SJSA1 (cell line): ENCODE measurements around the gene SEPTIN5. TPM values are rescaled to one million over a fixed set of nuclear protein-coding genes. Genes with fewer than 3 reads are reported as not detected.
"Not testable (repeated sequence)": the region's sequence is repeated elsewhere in the genome, so short reads cannot be mapped to it uniquely, and the experiment has no call there.

ENCODE experiments used
- DNase-seq, 2 experiments: peaks; one replicate each; pipeline ENCODE4 v3.0.0-alpha.2; 2015 to 2020; ENCODE audit warnings: low spot score in 2 of 2, low read depth in 1 of 2
- H3K27ac ChIP-seq: fragments of 250-450 bp; sonication (Bioruptor Pico); 2 replicates; pipeline ENCODE4 v1.5.1; 2020; ENCODE audit warnings: mild to moderate bottlenecking, moderate library complexity
- H3K27me3 ChIP-seq: fragments of 250-450 bp; sonication (Bioruptor Pico); replicated peaks from 2 replicates; pipeline ENCODE4 v1.5.1; 2020; ENCODE audit warnings: mild to moderate bottlenecking, moderate library complexity
- H3K36me3 ChIP-seq: fragments of 250-450 bp; sonication (Bioruptor Pico); 2 replicates; pipeline ENCODE4 v1.5.1; 2020; ENCODE audit warnings: mild to moderate bottlenecking
- H3K4me1 ChIP-seq: fragments of 250-450 bp; sonication (Bioruptor Pico); replicated peaks from 2 replicates; pipeline ENCODE4 v1.6.1; 2021; ENCODE audit warnings: mild to moderate bottlenecking
- H3K4me3 ChIP-seq: fragments of 250-450 bp; sonication (Bioruptor Pico); 2 replicates; pipeline ENCODE4 v1.5.1; 2020; ENCODE audit warnings: mild to moderate bottlenecking
- H3K9me3 ChIP-seq: fragments of 250-450 bp; sonication (Bioruptor Pico); replicated peaks from 2 replicates; pipeline ENCODE4 v1.5.1; 2020; ENCODE audit warnings: mild to moderate bottlenecking
- total RNA-seq: library from RNA; depleted of rRNA; stranded (reverse); fragments of >200 nt; shearing (Covaris generic); gene quantifications from 2 replicates; pipeline ENCODE4 v1.2.3, GENCODE V29; 2014

SEPTIN5 gene
- total RNA-seq, 1 experiment from 2014 or later, result 13.3 TPM

GRCh38 chr22:19688301-19689290 is 25.7 kb upstream of the SEPTIN5 start:
- H3K4me1 ChIP-seq, result peaks cover 22% of the 10 kb centered on the region
- H3K27me3 ChIP-seq, result peaks cover 2% of the 10 kb centered on the region; the same call in 1 of the 2 replicates
- H3K9me3 ChIP-seq, result no peaks in the 10 kb centered on the region
- DNase-seq, result no peak
- no peak overlapping the region for H3K4me3 ChIP-seq
- no peak overlapping the region for H3K27ac ChIP-seq
- H3K36me3 ChIP-seq, result no peaks in the 10 kb centered on the region

- no peaks in the 10 kb centered on the region for H3K27me3 ChIP-seq
- H3K4me3 ChIP-seq, result no peak overlapping the region
- no peaks in the 10 kb centered on the region for H3K9me3 ChIP-seq
- H3K27ac ChIP-seq, result no peak overlapping the region
- no peaks in the 10 kb centered on the region for H3K36me3 ChIP-seq
- DNase-seq, result peak in 1 of 2 experiments; percentile 33
- peaks cover 22% of the 10 kb centered on the region for H3K4me1 ChIP-seq
Measured at GRCh38 chr22:19689408-19689807, 24.9 kb upstream of the SEPTIN5 start.

- Histone ChIP-seq H3K36me3 (no peaks in the 10 kb centered on the region), H3K4me3 (peak overlapping the region; percentile 2; the same call in 1 of the 2 replicates), H3K9me3 (no peaks in the 10 kb centered on the region), H3K4me1 (peaks cover 22% of the 10 kb centered on the region), H3K27ac (peak overlapping the region; percentile 82), H3K27me3 (no peaks in the 10 kb centered on the region)
- DNase-seq, result no peak
Measured at GRCh38 chr22:19691007-19691720, 23.1 kb upstream of the SEPTIN5 start.

- peak overlapping the region; percentile 82 for H3K27ac ChIP-seq
- H3K36me3 ChIP-seq, result no peaks in the 10 kb centered on the region
- H3K4me3 ChIP-seq, result peak overlapping the region; percentile 2; the same call in 1 of the 2 replicates
- H3K27me3 ChIP-seq, result no peaks in the 10 kb centered on the region
- peaks cover 22% of the 10 kb centered on the region for H3K4me1 ChIP-seq
- peak; percentile 82 to 83 for DNase-seq
- no peaks in the 10 kb centered on the region for H3K9me3 ChIP-seq
Measured at GRCh38 chr22:19691721-19692341, 22.5 kb upstream of the SEPTIN5 start.

- H3K4me1 ChIP-seq, result peaks cover 22% of the 10 kb centered on the region
- H3K9me3 ChIP-seq, result no peaks in the 10 kb centered on the region
- H3K36me3 ChIP-seq, result no peaks in the 10 kb centered on the region
- H3K4me3 ChIP-seq, result no peak overlapping the region
- no peaks in the 10 kb centered on the region for H3K27me3 ChIP-seq
- no peak overlapping the region for H3K27ac ChIP-seq
- DNase-seq, result no peak
Measured at GRCh38 chr22:19693581-19693980, 20.7 kb upstream of the SEPTIN5 start.

GRCh38 chr22:19693981-19694670 is 20.2 kb upstream of the SEPTIN5 start:
- no peak overlapping the region for H3K4me3 ChIP-seq
- H3K4me1 ChIP-seq, result peaks cover 22% of the 10 kb centered on the region
- no peak for DNase-seq
- H3K27ac ChIP-seq, result no peak overlapping the region
- H3K36me3 ChIP-seq, result no peaks in the 10 kb centered on the region
- H3K9me3 ChIP-seq, result no peaks in the 10 kb centered on the region
- H3K27me3 ChIP-seq, result no peaks in the 10 kb centered on the region

- Histone ChIP-seq H3K27ac (no peak overlapping the region), H3K27me3 (no peaks in the 10 kb centered on the region), H3K4me3 (no peak overlapping the region), H3K4me1 (peaks cover 22% of the 10 kb centered on the region), H3K9me3 (no peaks in the 10 kb centered on the region), H3K36me3 (no peaks in the 10 kb centered on the region)
- no peak for DNase-seq
Measured at GRCh38 chr22:19694696-19695095, 19.6 kb upstream of the SEPTIN5 start.

- no peak for DNase-seq
- H3K27ac ChIP-seq, result no peak overlapping the region
- no peaks in the 10 kb centered on the region for H3K9me3 ChIP-seq
- no peaks in the 10 kb centered on the region for H3K36me3 ChIP-seq
- H3K27me3 ChIP-seq, result no peaks in the 10 kb centered on the region
- no peak overlapping the region for H3K4me3 ChIP-seq
- peaks cover 8% of the 10 kb centered on the region for H3K4me1 ChIP-seq
Measured at GRCh38 chr22:19696504-19697276, 17.6 kb upstream of the SEPTIN5 start.

GRCh38 chr22:19697871-19698270 is 16.4 kb upstream of the SEPTIN5 start:
- H3K4me3 ChIP-seq, H3K27me3 ChIP-seq, DNase-seq, H3K9me3 ChIP-seq, H3K4me1 ChIP-seq, H3K27ac ChIP-seq, H3K36me3 ChIP-seq: not testable (repeated sequence)

- no peak overlapping the region for H3K27ac ChIP-seq
- H3K9me3 ChIP-seq, result no peaks in the 10 kb centered on the region
- no peaks in the 10 kb centered on the region for H3K4me1 ChIP-seq
- H3K27me3 ChIP-seq, result no peaks in the 10 kb centered on the region
- no peak for DNase-seq
- no peaks in the 10 kb centered on the region for H3K36me3 ChIP-seq
- H3K4me3 ChIP-seq, result no peak overlapping the region
Measured at GRCh38 chr22:19700790-19701419, 13.4 kb upstream of the SEPTIN5 start.

- no peak for DNase-seq
- no peaks in the 10 kb centered on the region for H3K4me1 ChIP-seq
- H3K27me3 ChIP-seq, result no peaks in the 10 kb centered on the region
- no peak overlapping the region for H3K4me3 ChIP-seq
- no peaks in the 10 kb centered on the region for H3K36me3 ChIP-seq
- no peaks in the 10 kb centered on the region for H3K9me3 ChIP-seq
- no peak overlapping the region for H3K27ac ChIP-seq
Measured at GRCh38 chr22:19701420-19702145, 12.7 kb upstream of the SEPTIN5 start.

- Histone ChIP-seq H3K9me3 (no peaks in the 10 kb centered on the region), H3K36me3 (no peaks in the 10 kb centered on the region), H3K27ac (no peak overlapping the region), H3K27me3 (no peaks in the 10 kb centered on the region), H3K4me1 (no peaks in the 10 kb centered on the region), H3K4me3 (no peak overlapping the region)
- no peak for DNase-seq
Measured at GRCh38 chr22:19703869-19704268, 10.4 kb upstream of the SEPTIN5 start.
